K562 (cell line): ENCODE results near the gene TMEM187. TPM values are rescaled to one million over a fixed set of nuclear protein-coding genes. Genes with fewer than 3 reads are reported as not detected.

Experiments used
- ATAC-seq: fragments of 200-7000 bp; cut with Tn5 transposase; 3 replicates; pipeline ENCODE4 v1.9.1; 2020; ENCODE audit warnings: moderate library complexity
- BruUV-seq: library from RNA; stranded (reverse); fragments of 400-500 nt; replicated peaks from 2 replicates; lab custom pipeline; 2021; lab: Mats Ljungman, UMichigan
- CTCF ChIA-PET: fragments of 300-600 bp; formaldehyde crosslinking; extraction: SDS; loops from one replicate; lab custom pipeline; 2021; ENCODE audit warnings: low intra/inter-chr PET ratio; lab: Yijun Ruan, JAX
- POLR2A ChIA-PET: fragments of 300-600, 350-650 bp; sonication (Branson Sonifier 250); formaldehyde crosslinking; extraction: SDS; loops from one replicate; lab custom pipeline; 2021; ENCODE audit warnings: antibody characterized with exemption, inconsistent platforms; lab: Yijun Ruan, JAX
- DNase-seq, 4 experiments: peaks; one replicate each; pipeline versions ENCODE4 v3.0.0 to v3.0.0-alpha.2; 2011 to 2018; ENCODE audit warnings: low spot score in 3 of 4, mixed read lengths in 3 of 4; ENCODE audit errors: extremely low read depth in 1 of 4
- FAIRE-seq: peaks from 2 replicates; lab custom pipeline; 2011; peaks lifted over from hg19 to GRCh38; lab: Jason Lieb, UNC
- H2AFZ ChIP-seq: 2 replicates; pipeline ENCODE4 v1.6.0; 2011; ENCODE audit warnings: low read depth, low read length, control low read depth, inconsistent platforms
- H3K27ac ChIP-seq: fragments of 200-600 bp; 3 replicates; pipeline ENCODE4 v1.8.0; 2011; ENCODE audit warnings: low read depth, mild to moderate bottlenecking, control low read depth, inconsistent platforms, low read length, moderate library complexity, mixed read lengths; ENCODE audit errors: extremely low read depth
- H3K27me3 ChIP-seq, 2 experiments: fragments of 300-600 bp in 1 of 2; 2 replicates in 1 of 2; 3 replicates in 1 of 2; pipeline versions ENCODE4 v1.6.0 to v1.8.0; 2011; ENCODE audit warnings: inconsistent platforms in 2 of 2, low read length in 2 of 2, mild to moderate bottlenecking in 1 of 2, mixed read lengths in 1 of 2, moderate library complexity in 1 of 2; ENCODE audit not compliant: control insufficient read depth in 2 of 2, insufficient read depth in 2 of 2
- H3K36me3 ChIP-seq: fragments of 300-600 bp; 3 replicates; pipeline ENCODE4 v1.8.0; 2011; ENCODE audit warnings: mild to moderate bottlenecking, low read length, inconsistent platforms; ENCODE audit not compliant: control insufficient read depth, insufficient read depth
- H3K4me1 ChIP-seq, 2 experiments: fragments of 200-600 bp in 1 of 2; replicated peaks in 1 of 2; 2 replicates in 1 of 2; 3 replicates in 1 of 2; pipeline versions ENCODE4 v1.5.1 to v1.8.0; 2011; ENCODE audit warnings: inconsistent platforms in 2 of 2, low read length in 2 of 2, mild to moderate bottlenecking in 1 of 2, mixed read lengths in 1 of 2, moderate library complexity in 1 of 2; ENCODE audit not compliant: control insufficient read depth in 2 of 2, insufficient read depth in 2 of 2
- H3K4me2 ChIP-seq: 2 replicates; pipeline ENCODE4 v1.6.1; 2011; ENCODE audit warnings: low read length, control low read depth, inconsistent platforms, mixed read lengths; ENCODE audit not compliant: insufficient read depth
- H3K4me3 ChIP-seq: fragments of 200-600 bp; sonication (generic), shearing (Covaris generic); 2 replicates; pipeline ENCODE4 v1.5.1; 2016; ENCODE audit warnings: control low read depth, inconsistent platforms
- H3K79me2 ChIP-seq: fragments of 200-600 bp; 3 replicates; pipeline ENCODE4 v1.8.0; 2011; ENCODE audit warnings: low read length, inconsistent platforms; ENCODE audit not compliant: control insufficient read depth, insufficient read depth
- H3K9ac ChIP-seq, 2 experiments: 2 replicates each; pipeline versions ENCODE4 v1.6.0 to v1.6.1; 2011; ENCODE audit warnings: low read depth in 2 of 2, low read length in 2 of 2, control low read depth in 1 of 2, inconsistent platforms in 1 of 2, mild to moderate bottlenecking in 1 of 2, mixed read lengths in 1 of 2; ENCODE audit not compliant: insufficient read depth in 1 of 2
- H3K9me1 ChIP-seq: one replicate; pipeline ENCODE4 v1.6.0; 2011; ENCODE audit warnings: inconsistent platforms, mild to moderate bottlenecking, low read length, moderate library complexity; ENCODE audit not compliant: control insufficient read depth, insufficient read depth
- H3K9me3 ChIP-seq: replicated peaks from 2 replicates; pipeline ENCODE4 v1.5.1; 2011; ENCODE audit warnings: low read depth, low read length, inconsistent platforms; ENCODE audit not compliant: control insufficient read depth, insufficient read depth
- H4K20me1 ChIP-seq: replicated peaks from 2 replicates; pipeline ENCODE4 v1.6.1; 2011; ENCODE audit warnings: low read length, inconsistent platforms, mixed read lengths; ENCODE audit not compliant: control insufficient read depth, insufficient read depth
- ARID1B ChIP-seq: fragments of 450-650 bp; IDR thresholded peaks from 2 replicates; pipeline ENCODE4 v1.6.1; 2016; ENCODE audit warnings: antibody characterized with exemption, mild to moderate bottlenecking, inconsistent platforms
- BACH1 ChIP-seq: fragments of 200-800 bp; sonication (Bioruptor generic); IDR thresholded peaks from 2 replicates; pipeline ENCODE4 v1.6.1; 2016; ENCODE audit warnings: missing genetic modification characterization, missing compliant biosample characterization
- CBFA2T2 ChIP-seq: fragments of 450-650 bp; conservative IDR thresholded peaks from 2 replicates; pipeline ENCODE4 v1.6.1; 2017; ENCODE audit warnings: mild to moderate bottlenecking
- CTCF ChIP-seq, 3 experiments: IDR thresholded peaks in 2 of 3; conservative IDR thresholded peaks in 1 of 3; 2 replicates each; pipeline ENCODE4 v1.5.1; 2011 to 2012; ENCODE audit warnings: low read length in 3 of 3, mild to moderate bottlenecking in 3 of 3, control low read depth in 2 of 3, improper control_type of control experiment in 1 of 3, inconsistent platforms in 1 of 3, low read depth in 1 of 3, mixed read lengths in 1 of 3, moderate library complexity in 1 of 3; ENCODE audit not compliant: insufficient read depth in 2 of 3
- SMARCA4 ChIP-seq: fragments of 450-650 bp; IDR thresholded peaks from 2 replicates; pipeline ENCODE4 v1.6.1; 2016
- SMARCE1 ChIP-seq: fragments of 450-650 bp; IDR thresholded peaks from 2 replicates; pipeline ENCODE4 v1.7.1; 2016; ENCODE audit warnings: mild to moderate bottlenecking
- VEZF1 ChIP-seq: fragments of 200-800 bp; sonication (Bioruptor generic); IDR thresholded peaks from 2 replicates; pipeline ENCODE4 v1.6.1; 2017; ENCODE audit warnings: missing genetic modification characterization, missing compliant biosample characterization
- ZNF431 ChIP-seq: sonication (generic); formaldehyde crosslinking; IDR thresholded peaks from 2 replicates; pipeline ENCODE4 v1.8.0; 2022; ENCODE audit warnings: mild to moderate bottlenecking, missing genetic modification reagents
- ZNF592 ChIP-seq: fragments of 450-650 bp; IDR thresholded peaks from 2 replicates; pipeline ENCODE4 v1.6.1; 2017; ENCODE audit warnings: antibody characterized with exemption, mild to moderate bottlenecking
- ZNF639 ChIP-seq, 2 experiments: fragments of 200-800 bp in 1 of 2; sonication (Bioruptor generic) in 1 of 2; sonication (generic) in 1 of 2; formaldehyde crosslinking in 1 of 2; IDR thresholded peaks in 1 of 2; conservative IDR thresholded peaks in 1 of 2; 2 replicates each; pipeline versions ENCODE4 v1.5.0 to v1.6.1; 2016 to 2020; ENCODE audit warnings: missing compliant biosample characterization in 1 of 2, missing genetic modification characterization in 1 of 2, missing genetic modification reagents in 1 of 2
- WGBS: fragments of 100-300 bp; shearing (Covaris generic); methylation state at CpG from one replicate; pipeline ENCODE4 v1.1.6; 2016; ENCODE audit warnings: low coverage, mixed read lengths; ENCODE audit not compliant: insufficient coverage; ENCODE audit errors: missing lambda C conversion rate; 5-methylcytosine and 5-hydroxymethylcytosine counted together
- in situ Hi-C: fragments of 300-500 bp; cut with MboI; formaldehyde crosslinking; loops from 4 replicates; pipeline ENCODE4 v1.15.0; 2018; ENCODE audit warnings: inconsistent platforms, mixed read lengths
- intact Hi-C: fragments of 100-400 bp; cut with micrococcal nuclease; formaldehyde crosslinking; loops from 2 replicates; pipeline ENCODE4 v1.14.2; 2022
- polyA plus RNA-seq, 8 experiments: library from polyadenylated mRNA; depleted of rRNA in 4 of 8; stranded (reverse) in 5 of 8; unstranded in 3 of 8; fragments of >200 nt; fragmentation: Nextera tagmentation in 2 of 8; fragmentation: Illumina TruSeq in 1 of 8; extraction: Ambion mirVana in 2 of 8; extraction: Trizol in 1 of 8; gene quantifications; 2 replicates each; pipeline versions ENCODE4 v1.2.1 to v1.2.3, GENCODE V29; 2011 to 2014; ENCODE audit warnings: inconsistent platforms in 1 of 8, missing spikeins in 1 of 8
- total RNA-seq, 7 experiments: library from RNA; depleted of rRNA in 6 of 7; stranded (reverse); fragments of >200 nt in 6 of 7; fragmentation: Illumina TruSeq in 2 of 7; extraction: Trizol in 2 of 7; gene quantifications; 2 replicates each; pipeline versions ENCODE4 v1.2.1 to v1.2.3, GENCODE V29; 2011 to 2021; ENCODE audit warnings: low replicate concordance in 1 of 7

TMEM187 gene
- total and polyA plus RNA-seq, 9 of the 15 experiments (the other 6 are each of a cell fraction or from before 2014, with no cell fraction given): 0.13 to 6.4 (median 1.6) TPM

GRCh38 chrX:153968754-153969124 is 3.8 kb upstream of the TMEM187 start:
- CTCF ChIA-PET: no interaction called here
- Histone ChIP-seq H3K9ac (peak overlapping the region; percentile 77 to 96), H3K36me3 (peaks cover 58% of the 10 kb centered on the region; the same call in 2 of the 3 replicates), H2AFZ (no peak overlapping the region), H3K9me1 (peaks cover 5% of the 10 kb centered on the region), H3K9me3 (no peaks in the 10 kb centered on the region), H3K4me2 (peak overlapping the region; percentile 86), H3K27ac (peak overlapping the region; percentile 74), H3K27me3 (no peaks in the 10 kb centered on the region), H4K20me1 (peaks cover 53% of the 10 kb centered on the region), H3K4me1 (peaks cover 32 to 62% of the 10 kb centered on the region in 2 experiments), H3K4me3 (peak overlapping the region; percentile 84), H3K79me2 (peaks cover 87% of the 10 kb centered on the region)
- WGBS: 2% methylated on average over 8 of the region's 12 CpGs
- ATAC-seq (peak; percentile 2; the same call in 1 of the 3 replicates), FAIRE-seq (peak; percentile 76), DNase-seq (peak in 2 of 4 experiments; percentile 38 to 75)
- BruUV-seq: no TSS peak
- in situ Hi-C loops: no loop called here
- POLR2A ChIA-PET: interaction anchor here (0.7 to 3.1 kb wide), 5 partner anchors 11 to 407 kb away, joined by 3 to 24 read pairs (median 17); no protein-coding TSS in a partner anchor
- intact Hi-C loops: no loop called here
- TF ChIP-seq CBFA2T2: peak; percentile 31; the same call in 1 of the 2 replicates
- TF ChIP-seq SMARCA4: 0 out of 2 replicates have a peak, but pooled peaks have one; percentile 18
- no peak for TF ChIP-seq ZNF431 (CRISPR knock-in tag)
- peak; percentile 45 for TF ChIP-seq ARID1B
- 0 out of 2 replicates have a peak, but pooled peaks have one; percentile 19 for TF ChIP-seq ZNF592
- TF ChIP-seq ZNF639 (CRISPR knock-in tag; conservative IDR thresholded peaks at IDR 0.05 in 1 of 2, IDR thresholded peaks at IDR 0.05 in 1 of 2): no peak
- TF ChIP-seq CTCF (IDR thresholded peaks at IDR 0.05 in 2 of 3, conservative IDR thresholded peaks at IDR 0.05 in 1 of 3; ENCODE audit: insufficient read depth in 2 of 3, low read depth in 1 of 3, low read length in 3 of 3): peak; percentile 23 to 41 (median 33); a peak in 5 of 6 replicates
- no peak for TF ChIP-seq SMARCE1
- TF ChIP-seq VEZF1 (CRISPR knock-in tag): 0 out of 2 replicates have a peak, but pooled peaks have one; percentile 19
- TF ChIP-seq BACH1 (tag): no peak
